ENCODE results near the gene DACH1. TPM values are rescaled to one million over a fixed set of nuclear protein-coding genes. Genes with fewer than 3 reads are reported as not detected.
"Not testable (repeated sequence)": the region's sequence is repeated elsewhere in the genome, so short reads cannot be mapped to it uniquely, and the experiment has no call there.

DACH1 gene
- total RNA-seq (2014; rRNA removed; shearing (Covaris generic); ENCODE audit: low replicate concordance), result not detected in 2 replicates

GRCh38 chr13:71867131-71867814 is at the start of gene DACH1:
DACH1 (minus strand) TSS chr13:71867204.
- in situ Hi-C loops (cut with HindIII; ENCODE audit: low pct_unique_long_range_greater_than_20kb, low sequenced_read_pairs), result no loop called here
- peak; percentile 66 for DNase-seq (ENCODE audit: low read depth)

GRCh38 chr13:71913717-71914116 is 46.7 kb upstream of the DACH1 start:
- no peak for DNase-seq (ENCODE audit: low read depth)
- in situ Hi-C loops (cut with HindIII; ENCODE audit: low pct_unique_long_range_greater_than_20kb, low sequenced_read_pairs), result no loop called here

- no peak for DNase-seq (ENCODE audit: low read depth)
- in situ Hi-C loops (cut with HindIII; ENCODE audit: low pct_unique_long_range_greater_than_20kb, low sequenced_read_pairs), result no loop called here
These were observed 45.5 kb upstream of the DACH1 start for GRCh38 chr13:71912524-71912923.

GRCh38 chr13:71906448-71906847 is 39.4 kb upstream of the DACH1 start:
- in situ Hi-C loops (cut with HindIII; ENCODE audit: low pct_unique_long_range_greater_than_20kb, low sequenced_read_pairs), result no loop called here
- no peak for DNase-seq (ENCODE audit: low read depth)

GRCh38 chr13:71902676-71903075 is 35.7 kb upstream of the DACH1 start:
- in situ Hi-C loops (cut with HindIII; ENCODE audit: low pct_unique_long_range_greater_than_20kb, low sequenced_read_pairs), result no loop called here

GRCh38 chr13:71893506-71893905 is 26.5 kb upstream of the DACH1 start:
- DNase-seq (ENCODE audit: low read depth); in situ Hi-C loops (cut with HindIII; ENCODE audit: low pct_unique_long_range_greater_than_20kb, low sequenced_read_pairs): not testable (repeated sequence)

More at GRCh38 chr13:71902676-71903075, 35.7 kb upstream of the DACH1 start:
- DNase-seq (ENCODE audit: low read depth), result no peak

GRCh38 chr13:71886880-71887279 is 19.9 kb upstream of the DACH1 start:
- no peak for DNase-seq (ENCODE audit: low read depth)
- in situ Hi-C loops (cut with HindIII; ENCODE audit: low pct_unique_long_range_greater_than_20kb, low sequenced_read_pairs), result no loop called here

- in situ Hi-C loops (cut with HindIII; ENCODE audit: low pct_unique_long_range_greater_than_20kb, low sequenced_read_pairs), result no loop called here
- DNase-seq (ENCODE audit: low read depth), result no peak
These were observed 15.1 kb upstream of the DACH1 start for GRCh38 chr13:71882120-71882519.

- DNase-seq (ENCODE audit: low read depth), result peak; percentile 47
- in situ Hi-C loops (cut with HindIII; ENCODE audit: low pct_unique_long_range_greater_than_20kb, low sequenced_read_pairs), result no loop called here
These were observed 13.9 kb upstream of the DACH1 start for GRCh38 chr13:71880753-71881541.

GRCh38 chr13:71879808-71880344 is 12.9 kb upstream of the DACH1 start:
- in situ Hi-C loops (cut with HindIII; ENCODE audit: low pct_unique_long_range_greater_than_20kb, low sequenced_read_pairs), result no loop called here
- DNase-seq (ENCODE audit: low read depth), result no peak

GRCh38 chr13:71879129-71879535 is 12.1 kb upstream of the DACH1 start:
- peak; percentile 26 for DNase-seq (ENCODE audit: low read depth)
- in situ Hi-C loops (cut with HindIII; ENCODE audit: low pct_unique_long_range_greater_than_20kb, low sequenced_read_pairs), result no loop called here

GRCh38 chr13:71877256-71877653 is 10.3 kb upstream of the DACH1 start:
- in situ Hi-C loops (cut with HindIII; ENCODE audit: low pct_unique_long_range_greater_than_20kb, low sequenced_read_pairs), result no loop called here
- no peak for DNase-seq (ENCODE audit: low read depth)

GRCh38 chr13:71876648-71877255 is 9.7 kb upstream of the DACH1 start:
- in situ Hi-C loops (cut with HindIII; ENCODE audit: low pct_unique_long_range_greater_than_20kb, low sequenced_read_pairs), result no loop called here
- DNase-seq (ENCODE audit: low read depth), result no peak

- in situ Hi-C loops (cut with HindIII; ENCODE audit: low pct_unique_long_range_greater_than_20kb, low sequenced_read_pairs), result no loop called here
- no peak for DNase-seq (ENCODE audit: low read depth)
These were observed 8.8 kb upstream of the DACH1 start for GRCh38 chr13:71875823-71876222.

- in situ Hi-C loops (cut with HindIII; ENCODE audit: low pct_unique_long_range_greater_than_20kb, low sequenced_read_pairs), result no loop called here
- no peak for DNase-seq (ENCODE audit: low read depth)
These were observed 7.5 kb upstream of the DACH1 start for GRCh38 chr13:71874458-71874857.

GRCh38 chr13:71873418-71874247 is 6.6 kb upstream of the DACH1 start:
- in situ Hi-C loops (cut with HindIII; ENCODE audit: low pct_unique_long_range_greater_than_20kb, low sequenced_read_pairs), result no loop called here

GRCh38 chr13:71871844-71872243 is 4.8 kb upstream of the DACH1 start:
- DNase-seq (ENCODE audit: low read depth), result no peak
- in situ Hi-C loops (cut with HindIII; ENCODE audit: low pct_unique_long_range_greater_than_20kb, low sequenced_read_pairs), result no loop called here

More at GRCh38 chr13:71873418-71874247, 6.6 kb upstream of the DACH1 start:
- no peak for DNase-seq (ENCODE audit: low read depth)

GRCh38 chr13:71871176-71871754 is 4.3 kb upstream of the DACH1 start:
- in situ Hi-C loops (cut with HindIII; ENCODE audit: low pct_unique_long_range_greater_than_20kb, low sequenced_read_pairs), result no loop called here
- no peak for DNase-seq (ENCODE audit: low read depth)

Measured in Caki2 (cell line).